ENCODE data around the gene HOXC12.

HOXC12 gene

DNA sequence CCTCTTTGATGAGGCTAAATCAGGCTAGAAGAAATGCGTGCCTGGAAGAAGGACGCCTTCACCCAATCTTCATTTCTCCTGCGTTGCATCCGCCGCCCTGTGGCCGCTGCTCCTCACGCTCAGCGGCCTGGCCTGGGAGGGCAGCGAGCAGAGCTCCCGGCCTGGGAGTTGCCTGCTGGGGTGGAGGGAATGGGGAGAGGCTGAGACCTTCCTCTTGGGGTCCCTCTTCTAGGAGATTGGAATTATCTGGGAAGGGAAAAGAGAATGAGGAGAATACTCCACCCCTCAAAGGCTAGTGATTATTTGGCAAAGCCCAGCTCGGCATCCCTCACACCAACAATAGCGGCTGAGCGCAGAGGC, 2.4 kb upstream of the HOXC12 start:
- Histone ChIP-seq H3K27ac (ENCODE audit: low read depth, low read length, severe bottlenecking) (no peak overlapping the region), H3K4me3 (ENCODE audit: extremely low read depth, insufficient read depth, low read length, poor library complexity, severe bottlenecking) (no peak overlapping the region), H3K36me3 (ENCODE audit: control insufficient read depth, insufficient read depth, low read length) (no peaks in the 10 kb centered on the region), H3K9me3 (ENCODE audit: control insufficient read depth, low read length) (no peaks in the 10 kb centered on the region), H3K4me1 (ENCODE audit: control insufficient read depth, insufficient read depth, low read length, poor library complexity, severe bottlenecking) (peaks cover 10% of the 10 kb centered on the region)
- WGBS, 2 experiments (ENCODE audit: insufficient coverage in 2 of 2), result 0 to 5% methylated on average over 6 of the region's 13 CpGs

DNA sequence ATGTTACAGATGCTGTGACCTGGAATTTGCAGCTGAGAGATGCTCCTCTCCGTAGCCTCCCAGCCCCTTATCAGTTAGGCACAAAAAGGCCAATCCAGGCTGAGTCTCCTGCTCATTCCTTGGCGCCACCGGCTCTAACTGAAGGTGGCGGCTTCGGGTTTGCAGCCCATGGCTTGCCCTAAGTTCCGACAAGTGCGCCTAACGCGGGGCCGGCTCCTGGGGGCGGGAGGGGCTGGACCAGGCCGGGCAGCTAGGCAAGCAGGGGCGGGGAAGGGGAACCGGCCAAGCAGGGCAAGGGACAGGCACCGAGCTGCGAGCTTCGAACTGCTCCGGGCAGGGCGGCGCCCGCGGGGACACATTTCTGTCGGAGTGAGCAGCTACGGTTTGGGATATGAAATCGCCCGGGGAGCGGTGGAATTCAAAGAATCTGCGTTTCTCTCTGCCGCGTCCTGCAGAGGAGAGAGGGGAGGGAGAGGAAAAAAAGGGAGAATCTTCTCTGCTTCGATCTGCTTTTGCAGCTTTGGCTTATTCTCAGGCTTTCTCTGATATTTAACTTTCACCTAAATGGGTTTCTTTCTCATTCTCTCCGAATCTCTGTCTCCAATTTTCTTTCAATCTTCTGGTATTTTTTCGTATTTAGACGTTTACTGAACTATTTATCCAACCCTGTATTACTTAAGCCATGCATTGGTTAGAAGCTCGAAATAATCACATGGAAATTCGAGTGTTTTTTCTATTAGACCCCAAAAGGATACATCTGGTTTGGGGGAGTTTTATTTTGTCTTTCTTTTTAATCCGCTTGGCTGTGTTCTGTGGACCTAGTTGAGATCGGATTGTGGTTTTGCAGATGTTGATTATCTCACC, 1.6 kb upstream of the HOXC12 start:
- H3K36me3 ChIP-seq (ENCODE audit: control insufficient read depth, insufficient read depth, low read length), result no peaks in the 10 kb centered on the region
- H3K4me1 ChIP-seq (ENCODE audit: control insufficient read depth, insufficient read depth, low read length, poor library complexity, severe bottlenecking), result peaks cover 10% of the 10 kb centered on the region
- no peak overlapping the region for H3K4me3 ChIP-seq (ENCODE audit: extremely low read depth, insufficient read depth, low read length, poor library complexity, severe bottlenecking)
- H3K27ac ChIP-seq (ENCODE audit: low read depth, low read length, severe bottlenecking), result no peak overlapping the region
- no peaks in the 10 kb centered on the region for H3K9me3 ChIP-seq (ENCODE audit: control insufficient read depth, low read length)
- 1 to 3% methylated on average over 27 to 30 of the region's 38 CpGs for WGBS, 2 experiments (ENCODE audit: insufficient coverage in 2 of 2)

GRCh38 chr12:53953831-53954693, 641 bp upstream of the HOXC12 start:
- no peak overlapping the region for H3K4me3 ChIP-seq (ENCODE audit: extremely low read depth, insufficient read depth, low read length, poor library complexity, severe bottlenecking)
- no peaks in the 10 kb centered on the region for H3K9me3 ChIP-seq (ENCODE audit: control insufficient read depth, low read length)
- no peaks in the 10 kb centered on the region for H3K36me3 ChIP-seq (ENCODE audit: control insufficient read depth, insufficient read depth, low read length)
- H3K27ac ChIP-seq (ENCODE audit: low read depth, low read length, severe bottlenecking), result no peak overlapping the region
- 19 to 21% methylated on average over 7 to 8 of the region's 19 CpGs for WGBS, 2 experiments (ENCODE audit: insufficient coverage in 2 of 2)
- H3K4me1 ChIP-seq (ENCODE audit: control insufficient read depth, insufficient read depth, low read length, poor library complexity, severe bottlenecking), result peaks cover 10% of the 10 kb centered on the region

- H3K9me3 ChIP-seq (ENCODE audit: control insufficient read depth, low read length), result no peaks in the 10 kb centered on the region
- 6 to 8% methylated on average over 56 to 60 of the region's 86 CpGs for WGBS, 2 experiments (ENCODE audit: insufficient coverage in 2 of 2)
- H3K27ac ChIP-seq (ENCODE audit: low read depth, low read length, severe bottlenecking), result no peak overlapping the region
- no peaks in the 10 kb centered on the region for H3K36me3 ChIP-seq (ENCODE audit: control insufficient read depth, insufficient read depth, low read length)
- H3K4me3 ChIP-seq (ENCODE audit: extremely low read depth, insufficient read depth, low read length, poor library complexity, severe bottlenecking), result no peak overlapping the region
- H3K4me1 ChIP-seq (ENCODE audit: control insufficient read depth, insufficient read depth, low read length, poor library complexity, severe bottlenecking), result peaks cover 10% of the 10 kb centered on the region
These were observed 503 bp downstream of the HOXC12 start for GRCh38 chr12:53955036-53955775.

GRCh38 chr12:53955776-53956250, 1.1 kb downstream of the HOXC12 start:
- WGBS, 2 experiments (ENCODE audit: insufficient coverage in 2 of 2), result 12 to 28% methylated on average over 4 to 6 of the region's 10 CpGs
- Histone ChIP-seq H3K9me3 (ENCODE audit: control insufficient read depth, low read length) (no peaks in the 10 kb centered on the region), H3K4me1 (ENCODE audit: control insufficient read depth, insufficient read depth, low read length, poor library complexity, severe bottlenecking) (peaks cover 10% of the 10 kb centered on the region), H3K4me3 (ENCODE audit: extremely low read depth, insufficient read depth, low read length, poor library complexity, severe bottlenecking) (no peak overlapping the region), H3K27ac (ENCODE audit: low read depth, low read length, severe bottlenecking) (no peak overlapping the region), H3K36me3 (ENCODE audit: control insufficient read depth, insufficient read depth, low read length) (no peaks in the 10 kb centered on the region)

GRCh38 chr12:53956251-53956887, 1.7 kb downstream of the HOXC12 start:
- Histone ChIP-seq H3K36me3 (ENCODE audit: control insufficient read depth, insufficient read depth, low read length) (no peaks in the 10 kb centered on the region), H3K9me3 (ENCODE audit: control insufficient read depth, low read length) (no peaks in the 10 kb centered on the region), H3K27ac (ENCODE audit: low read depth, low read length, severe bottlenecking) (no peak overlapping the region), H3K4me3 (ENCODE audit: extremely low read depth, insufficient read depth, low read length, poor library complexity, severe bottlenecking) (no peak overlapping the region), H3K4me1 (ENCODE audit: control insufficient read depth, insufficient read depth, low read length, poor library complexity, severe bottlenecking) (peaks cover 10% of the 10 kb centered on the region)
- 23 to 25% methylated on average over 18 to 21 of the region's 25 CpGs for WGBS, 2 experiments (ENCODE audit: insufficient coverage in 2 of 2)

DNA sequence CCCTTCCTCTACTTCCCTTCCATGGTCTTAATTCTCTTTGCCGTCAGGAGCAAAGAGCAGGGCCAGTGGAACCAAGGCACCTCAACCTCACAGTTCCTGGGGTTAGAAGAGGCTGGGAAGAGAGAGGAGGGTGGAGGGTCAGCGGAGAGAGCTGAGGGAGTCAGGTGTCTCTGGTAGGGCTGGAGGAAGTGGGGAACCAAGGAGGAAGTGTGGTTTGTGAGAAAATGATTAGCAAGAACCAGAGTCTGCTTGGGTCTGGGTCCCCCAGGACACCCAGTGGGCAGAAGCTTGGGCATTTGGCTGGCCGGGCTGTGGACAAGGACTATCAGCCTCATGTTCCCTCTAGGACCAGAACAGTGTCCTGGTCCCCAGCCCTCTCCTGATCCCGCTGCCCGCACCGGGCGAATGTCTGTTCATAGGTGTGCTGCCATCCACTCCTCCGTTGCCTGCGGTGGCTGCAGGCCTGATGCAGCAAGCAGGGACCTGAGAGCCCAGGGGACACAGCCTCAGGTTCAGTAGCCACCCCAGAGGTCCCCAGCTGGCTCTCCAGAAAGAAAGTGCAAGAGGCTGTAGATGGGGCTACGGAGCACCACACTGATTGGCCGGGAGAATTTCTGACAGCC, 2.3 kb downstream of the HOXC12 start:
- Histone ChIP-seq H3K36me3 (ENCODE audit: control insufficient read depth, insufficient read depth, low read length) (no peaks in the 10 kb centered on the region), H3K4me3 (ENCODE audit: extremely low read depth, insufficient read depth, low read length, poor library complexity, severe bottlenecking) (no peak overlapping the region), H3K9me3 (ENCODE audit: control insufficient read depth, low read length) (no peaks in the 10 kb centered on the region), H3K27ac (ENCODE audit: low read depth, low read length, severe bottlenecking) (no peak overlapping the region), H3K4me1 (ENCODE audit: control insufficient read depth, insufficient read depth, low read length, poor library complexity, severe bottlenecking) (peaks cover 10% of the 10 kb centered on the region)
- WGBS, 2 experiments (ENCODE audit: insufficient coverage in 2 of 2), result 14 to 29% methylated on average over 10 of the region's 11 CpGs

- no peaks in the 10 kb centered on the region for H3K9me3 ChIP-seq (ENCODE audit: control insufficient read depth, low read length)
- peaks cover 9% of the 10 kb centered on the region for H3K4me1 ChIP-seq (ENCODE audit: control insufficient read depth, insufficient read depth, low read length, poor library complexity, severe bottlenecking)
- H3K27ac ChIP-seq (ENCODE audit: low read depth, low read length, severe bottlenecking), result no peak overlapping the region
- 27 to 31% methylated on average over 3 of the region's 3 CpGs for WGBS, 2 experiments (ENCODE audit: insufficient coverage in 2 of 2)
- no peaks in the 10 kb centered on the region for H3K36me3 ChIP-seq (ENCODE audit: control insufficient read depth, insufficient read depth, low read length)
- H3K4me3 ChIP-seq (ENCODE audit: extremely low read depth, insufficient read depth, low read length, poor library complexity, severe bottlenecking), result no peak overlapping the region
These were observed 3.4 kb downstream of the HOXC12 start for GRCh38 chr12:53958128-53958527.

GRCh38 chr12:53959314-53959713, 4.6 kb downstream of the HOXC12 start:
- 15 to 25% methylated on average over 4 of the region's 4 CpGs for WGBS, 2 experiments (ENCODE audit: insufficient coverage in 2 of 2)
- no peaks in the 10 kb centered on the region for H3K4me1 ChIP-seq (ENCODE audit: control insufficient read depth, insufficient read depth, low read length, poor library complexity, severe bottlenecking)
- no peaks in the 10 kb centered on the region for H3K9me3 ChIP-seq (ENCODE audit: control insufficient read depth, low read length)
- H3K36me3 ChIP-seq (ENCODE audit: control insufficient read depth, insufficient read depth, low read length), result no peaks in the 10 kb centered on the region
- no peak overlapping the region for H3K27ac ChIP-seq (ENCODE audit: low read depth, low read length, severe bottlenecking)
- no peak overlapping the region for H3K4me3 ChIP-seq (ENCODE audit: extremely low read depth, insufficient read depth, low read length, poor library complexity, severe bottlenecking)

Measured in mesodermal cell (in vitro differentiated cells).